ENCODE measurements around the gene LYSMD2. TPM values are rescaled to one million over a fixed set of nuclear protein-coding genes. Genes with fewer than 3 reads are reported as not detected.

Gene LYSMD2
- polyA plus RNA-seq, 6 donors from 2014 or later: 56.6 to 120 (median 84.1) TPM

GRCh38 chr15:51750186-51750585 is 12.7 kb upstream of the LYSMD2 start:
- ATAC-seq (ENCODE audit: low read depth in 2 of 2) (no peak), DNase-seq (no peak)
- Mint-ChIP-seq H3K9me3 (no peaks in the 10 kb centered on the region), H3K4me1 (peaks cover 22 to 37% (median 29%) of the 10 kb centered on the region in 3 donors), H3K4me3 (peak overlapping the region in 6 of 8 donors; percentile 71 to 94 (median 86)), H3K36me3 (no peaks in the 10 kb centered on the region), H3K27ac (peak overlapping the region in 2 of 6 donors; percentile 6 to 30), H3K27me3 (peaks cover 0 to 4% (median 1%) of the 10 kb centered on the region in 3 donors)

DNA sequence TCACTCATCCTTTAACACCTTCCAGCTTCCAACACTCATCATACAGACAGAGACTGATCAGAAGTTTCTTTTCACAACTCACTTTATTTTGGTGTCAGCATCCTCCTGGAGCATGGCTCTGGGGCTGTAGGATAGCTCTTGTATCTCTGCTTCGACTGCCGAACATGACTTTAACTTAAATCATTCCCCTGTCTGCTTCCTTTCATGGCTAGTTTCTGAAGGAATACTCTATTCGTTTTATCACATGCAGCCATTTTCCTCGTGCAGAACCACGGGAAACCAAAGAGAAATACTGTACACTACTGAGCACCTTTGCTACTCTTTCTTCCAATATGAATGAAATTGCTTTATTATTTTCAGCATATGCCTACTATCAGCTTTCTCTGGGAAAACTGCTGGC is 11.9 kb upstream of the LYSMD2 start:
- no peak overlapping the region for H3K27ac Mint-ChIP-seq

GRCh38 chr15:51739061-51739712 is 1.7 kb upstream of the LYSMD2 start:
- Mint-ChIP-seq H3K27me3 (no peaks in the 10 kb centered on the region), H3K27ac (peak overlapping the region; percentile 24 to 97 (median 88)), H3K4me1 (peaks cover 33 to 41% (median 36%) of the 10 kb centered on the region in 3 donors)

More for the DNA sequence above, 11.9 kb upstream of the LYSMD2 start:
- H3K36me3 Mint-ChIP-seq: no peaks in the 10 kb centered on the region
- H3K4me3 Mint-ChIP-seq: peak overlapping the region in 1 of 8 donors; percentile 84
- DNase-seq: no peak
- ATAC-seq (ENCODE audit: low read depth in 2 of 2): no peak
- peaks cover 0 to 4% (median 0%) of the 10 kb centered on the region in 3 donors for H3K27me3 Mint-ChIP-seq
- peaks cover 19 to 34% (median 29%) of the 10 kb centered on the region in 3 donors for H3K4me1 Mint-ChIP-seq
- no peaks in the 10 kb centered on the region for H3K9me3 Mint-ChIP-seq

GRCh38 chr15:51738553-51738952 is 1.1 kb upstream of the LYSMD2 start:
- H3K4me1 Mint-ChIP-seq: peaks cover 35 to 48% (median 42%) of the 10 kb centered on the region in 3 donors
- no peaks in the 10 kb centered on the region for H3K27me3 Mint-ChIP-seq
- no peaks in the 10 kb centered on the region for H3K36me3 Mint-ChIP-seq
- peak overlapping the region; percentile 77 to 96 (median 90) for H3K4me3 Mint-ChIP-seq
- H3K9me3 Mint-ChIP-seq: no peaks in the 10 kb centered on the region
- peak overlapping the region; percentile 13 to 97 (median 88) for H3K27ac Mint-ChIP-seq
- no peak for ATAC-seq (ENCODE audit: low read depth in 2 of 2)
- DNase-seq: no peak

More at GRCh38 chr15:51739061-51739712, 1.7 kb upstream of the LYSMD2 start:
- DNase-seq: no peak
- ATAC-seq (ENCODE audit: low read depth in 2 of 2): no peak
- Mint-ChIP-seq H3K9me3 (no peaks in the 10 kb centered on the region), H3K36me3 (no peaks in the 10 kb centered on the region), H3K4me3 (peak overlapping the region in 6 of 8 donors; percentile 54 to 94 (median 87))

DNA sequence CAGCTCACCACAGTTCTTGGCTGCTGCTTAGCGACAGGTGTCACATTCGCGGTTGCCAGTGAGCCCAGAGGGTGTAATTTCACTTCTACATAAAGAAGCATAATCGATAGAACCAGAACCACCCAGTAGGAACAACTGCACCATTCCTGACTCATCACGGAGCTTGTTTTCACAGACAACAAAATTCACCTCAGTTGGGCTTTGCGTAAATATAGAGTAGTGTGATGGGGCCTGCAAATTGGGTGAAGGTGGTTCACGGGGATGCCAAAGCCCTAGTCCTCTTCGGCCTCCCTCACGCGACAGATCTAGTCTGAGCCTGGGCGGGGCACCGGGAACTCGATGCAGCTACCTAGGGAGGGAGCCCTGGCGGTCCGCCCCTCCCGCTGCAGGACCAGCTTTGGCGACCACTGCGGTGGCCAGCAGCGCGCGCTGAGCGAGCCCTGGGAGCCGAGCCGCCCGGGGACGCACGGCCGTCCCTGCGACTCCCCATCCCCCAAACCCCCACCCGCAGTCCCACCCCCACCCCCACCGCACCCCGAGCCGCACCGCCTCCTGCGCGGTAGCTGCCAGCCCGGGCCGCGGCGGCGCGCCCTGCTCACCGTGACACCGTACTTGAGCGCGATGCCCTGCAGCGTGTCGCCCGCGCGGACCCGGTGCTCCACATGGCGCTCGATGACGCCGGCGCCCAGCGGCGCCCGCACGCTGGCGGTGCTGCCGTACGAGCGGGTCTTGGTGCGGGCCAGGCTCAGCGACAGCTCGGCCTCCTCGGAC is 519 bp downstream of the LYSMD2 start:
- H3K36me3 Mint-ChIP-seq: no peaks in the 10 kb centered on the region
- DNase-seq (peak; percentile 61), ATAC-seq (ENCODE audit: low read depth in 2 of 2) (peak; percentile 59 to 61)
- H3K9me3 Mint-ChIP-seq: no peaks in the 10 kb centered on the region
- peaks cover 51 to 64% (median 58%) of the 10 kb centered on the region in 3 donors for H3K4me1 Mint-ChIP-seq
- no peaks in the 10 kb centered on the region for H3K27me3 Mint-ChIP-seq
- peak overlapping the region; percentile 88 to 96 (median 95) for H3K4me3 Mint-ChIP-seq
- H3K27ac Mint-ChIP-seq: peak overlapping the region; percentile 92 to 97 (median 96)

DNA sequence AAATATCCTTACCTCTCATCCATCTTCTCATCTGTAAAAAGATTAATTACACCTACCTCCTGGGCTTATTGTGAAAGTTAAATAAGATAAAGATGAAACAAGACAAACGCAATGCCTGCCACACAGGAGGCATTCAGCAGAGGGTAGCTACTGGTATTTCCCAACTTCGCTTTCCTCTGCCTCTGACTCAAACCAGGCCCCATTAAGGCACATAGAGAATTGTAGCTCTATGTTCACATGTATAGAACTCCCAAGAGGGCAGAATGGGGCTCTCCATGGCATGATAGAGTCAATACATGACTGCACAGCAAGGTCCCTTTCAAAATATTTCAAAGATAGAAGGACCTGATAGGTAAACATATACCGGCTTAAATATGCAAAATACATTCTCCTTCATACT is 1.4 kb downstream of the LYSMD2 start:
- ATAC-seq (ENCODE audit: low read depth in 2 of 2): no peak
- H3K36me3 Mint-ChIP-seq: no peaks in the 10 kb centered on the region
- peak overlapping the region; percentile 92 to 97 (median 96) for H3K27ac Mint-ChIP-seq
- peak overlapping the region; percentile 88 to 96 (median 95) for H3K4me3 Mint-ChIP-seq
- H3K27me3 Mint-ChIP-seq: no peaks in the 10 kb centered on the region
- no peak for DNase-seq
- no peaks in the 10 kb centered on the region for H3K9me3 Mint-ChIP-seq
- H3K4me1 Mint-ChIP-seq: peaks cover 59 to 73% (median 66%) of the 10 kb centered on the region in 3 donors

GRCh38 chr15:51735228-51736010 is 2.0 kb downstream of the LYSMD2 start:
- peak overlapping the region; percentile 88 to 96 (median 95) for H3K4me3 Mint-ChIP-seq
- peaks cover 0 to 5% of the 10 kb centered on the region in 2 donors for H3K36me3 Mint-ChIP-seq
- ATAC-seq (ENCODE audit: low read depth in 2 of 2) (no peak), DNase-seq (no peak)
- no peaks in the 10 kb centered on the region for H3K9me3 Mint-ChIP-seq
- H3K27ac Mint-ChIP-seq: peak overlapping the region; percentile 92 to 97 (median 96)
- H3K4me1 Mint-ChIP-seq: peaks cover 66 to 79% (median 72%) of the 10 kb centered on the region in 3 donors
- no peaks in the 10 kb centered on the region for H3K27me3 Mint-ChIP-seq

DNA sequence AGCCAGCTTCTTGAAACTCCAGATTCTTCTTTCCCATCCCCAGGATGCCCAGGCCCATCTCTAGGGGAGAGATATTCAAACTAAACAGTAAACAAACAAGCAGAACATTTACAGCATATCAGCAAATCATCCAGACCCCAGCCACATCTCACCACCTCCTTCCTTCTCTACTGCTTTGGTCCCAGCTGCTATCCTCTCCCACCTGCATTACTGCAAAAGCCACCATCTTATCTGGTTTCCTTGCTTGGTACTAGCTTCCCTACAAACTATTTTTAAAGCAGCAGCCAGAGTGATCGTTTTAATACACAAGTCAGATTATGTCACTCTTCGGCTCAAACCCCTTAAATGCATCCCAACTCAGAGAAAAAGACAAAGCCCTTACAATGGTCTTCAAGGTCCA is 4.8 kb downstream of the LYSMD2 start:
- peaks cover 71 to 90% (median 81%) of the 10 kb centered on the region in 3 donors for H3K4me1 Mint-ChIP-seq
- peaks cover 0 to 6% of the 10 kb centered on the region in 2 donors for H3K36me3 Mint-ChIP-seq
- no peaks in the 10 kb centered on the region for H3K27me3 Mint-ChIP-seq
- peak overlapping the region; percentile 76 to 94 (median 89) for H3K4me3 Mint-ChIP-seq
- no peak for ATAC-seq (ENCODE audit: low read depth in 2 of 2)
- H3K9me3 Mint-ChIP-seq: no peaks in the 10 kb centered on the region
- peak overlapping the region; percentile 96 to 99 (median 98) for H3K27ac Mint-ChIP-seq
- no peak for DNase-seq

DNA sequence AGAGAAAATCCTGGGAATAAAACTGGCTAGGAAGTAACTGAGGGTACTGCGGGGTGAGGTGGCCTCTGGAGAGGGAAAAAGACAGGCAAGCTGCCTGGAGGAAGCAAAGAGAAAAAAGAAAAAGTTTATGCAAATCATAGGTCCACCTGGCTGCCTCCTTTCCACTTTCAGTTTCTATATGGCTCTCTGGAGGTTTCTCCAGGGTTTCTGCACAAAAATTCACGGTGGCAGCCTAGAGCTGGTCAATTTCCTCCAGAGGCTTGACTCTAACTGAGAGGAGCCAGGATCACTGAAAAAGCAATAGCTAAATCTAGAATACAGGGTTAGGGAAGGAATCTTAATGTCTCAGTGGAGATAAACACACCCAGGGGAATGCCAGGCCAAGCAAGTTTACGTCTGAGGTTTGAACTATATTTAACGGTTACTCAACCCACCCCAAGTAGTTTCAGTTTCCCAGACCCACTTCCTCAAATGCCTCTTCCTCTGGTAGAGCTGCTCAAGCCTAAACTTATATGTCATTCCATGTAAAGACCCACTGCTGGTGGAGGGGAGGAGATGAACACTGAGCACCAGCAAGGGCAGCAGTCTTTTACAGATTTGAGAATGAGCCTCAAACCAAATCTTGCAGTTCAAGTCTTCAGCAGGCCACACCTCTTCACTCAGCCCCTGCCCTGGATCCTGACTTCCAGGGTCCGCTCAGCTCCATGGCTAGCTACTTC is 5.7 kb downstream of the LYSMD2 start:
- ATAC-seq (ENCODE audit: low read depth in 2 of 2) (peak; percentile 85 to 87), DNase-seq (peak; percentile 87)
- peak overlapping the region; percentile 96 to 99 (median 98) for H3K27ac Mint-ChIP-seq
- H3K9me3 Mint-ChIP-seq: no peaks in the 10 kb centered on the region
- H3K4me1 Mint-ChIP-seq: peaks cover 79 to 98% (median 89%) of the 10 kb centered on the region in 3 donors
- peaks cover 0 to 6% of the 10 kb centered on the region in 2 donors for H3K36me3 Mint-ChIP-seq
- no peaks in the 10 kb centered on the region for H3K27me3 Mint-ChIP-seq
- H3K4me3 Mint-ChIP-seq: peak overlapping the region; percentile 76 to 94 (median 89)

DNA sequence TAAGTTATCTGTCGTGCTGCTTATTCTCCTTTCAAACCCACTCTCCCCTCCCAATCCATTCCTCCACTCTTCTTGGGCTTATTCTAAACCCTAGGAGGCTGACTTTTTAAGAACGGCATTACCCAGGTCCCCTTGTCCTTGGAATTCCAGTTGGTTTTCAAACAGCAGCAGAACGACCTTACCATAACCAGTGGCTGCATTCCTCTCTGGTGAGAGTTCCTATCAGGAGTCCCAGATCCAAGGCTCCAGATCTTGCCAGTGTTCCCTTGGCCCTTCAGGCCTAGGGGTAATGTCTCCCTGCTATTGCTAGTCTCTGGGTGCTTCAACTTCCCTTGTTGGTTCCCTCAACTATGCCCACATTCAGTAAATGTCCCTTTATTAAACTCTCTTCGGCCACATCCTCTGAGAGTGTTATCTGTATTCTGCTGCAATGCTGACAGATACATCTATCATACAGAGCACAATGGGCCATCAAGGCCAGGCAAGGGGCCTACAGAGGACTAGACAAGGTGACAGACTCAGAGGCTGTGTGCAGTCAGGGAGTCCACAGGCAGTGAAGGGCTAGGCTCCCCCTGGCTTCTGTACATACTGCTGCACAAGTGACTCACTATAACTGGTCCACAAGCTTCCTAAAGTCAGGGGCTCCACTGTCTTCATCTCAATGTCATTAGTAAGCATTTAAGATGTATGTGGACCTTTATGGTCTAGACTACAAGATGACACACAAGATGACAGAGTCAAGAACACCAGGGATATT is 10.1 kb downstream of the LYSMD2 start:
- peak overlapping the region in 4 of 8 donors; percentile 2 to 73 (median 25) for H3K4me3 Mint-ChIP-seq
- DNase-seq: no peak

GRCh38 chr15:51726302-51727073 is 11.0 kb downstream of the LYSMD2 start:
- Mint-ChIP-seq H3K27me3 (no peaks in the 10 kb centered on the region), H3K9me3 (no peaks in the 10 kb centered on the region), H3K4me1 (peaks cover 56 to 78% (median 69%) of the 10 kb centered on the region in 3 donors), H3K27ac (peak overlapping the region in 5 of 6 donors; percentile 38 to 92 (median 75)), H3K36me3 (peaks cover 11 to 14% of the 10 kb centered on the region in 2 donors), H3K4me3 (peak overlapping the region in 4 of 8 donors; percentile 15 to 80 (median 25))
- ATAC-seq (ENCODE audit: low read depth in 2 of 2): peak; percentile 25 to 52
- DNase-seq: no peak

More for the DNA sequence above, 10.1 kb downstream of the LYSMD2 start:
- Mint-ChIP-seq H3K27me3 (no peaks in the 10 kb centered on the region), H3K27ac (peak overlapping the region in 5 of 6 donors; percentile 0 to 92 (median 79)), H3K36me3 (peaks cover 3 to 6% of the 10 kb centered on the region in 2 donors), H3K4me1 (peaks cover 58 to 82% (median 72%) of the 10 kb centered on the region in 3 donors), H3K9me3 (no peaks in the 10 kb centered on the region)
- ATAC-seq (ENCODE audit: low read depth in 2 of 2): no peak
